CD4-positive, alpha-beta T cell treated with Interferon alpha-2 for 1 hour (primary cell): Measurements from ENCODE around the gene PPP2R5C.
"Not testable (repeated sequence)": the region's sequence is repeated elsewhere in the genome, so short reads cannot be mapped to it uniquely, and the experiment has no call there.

Experiments used
- DNase-seq, 2 donors: peaks; one replicate each; pipeline ENCODE4 v3.0.0-alpha.2; 2020 to 2022

Gene PPP2R5C

DNA sequence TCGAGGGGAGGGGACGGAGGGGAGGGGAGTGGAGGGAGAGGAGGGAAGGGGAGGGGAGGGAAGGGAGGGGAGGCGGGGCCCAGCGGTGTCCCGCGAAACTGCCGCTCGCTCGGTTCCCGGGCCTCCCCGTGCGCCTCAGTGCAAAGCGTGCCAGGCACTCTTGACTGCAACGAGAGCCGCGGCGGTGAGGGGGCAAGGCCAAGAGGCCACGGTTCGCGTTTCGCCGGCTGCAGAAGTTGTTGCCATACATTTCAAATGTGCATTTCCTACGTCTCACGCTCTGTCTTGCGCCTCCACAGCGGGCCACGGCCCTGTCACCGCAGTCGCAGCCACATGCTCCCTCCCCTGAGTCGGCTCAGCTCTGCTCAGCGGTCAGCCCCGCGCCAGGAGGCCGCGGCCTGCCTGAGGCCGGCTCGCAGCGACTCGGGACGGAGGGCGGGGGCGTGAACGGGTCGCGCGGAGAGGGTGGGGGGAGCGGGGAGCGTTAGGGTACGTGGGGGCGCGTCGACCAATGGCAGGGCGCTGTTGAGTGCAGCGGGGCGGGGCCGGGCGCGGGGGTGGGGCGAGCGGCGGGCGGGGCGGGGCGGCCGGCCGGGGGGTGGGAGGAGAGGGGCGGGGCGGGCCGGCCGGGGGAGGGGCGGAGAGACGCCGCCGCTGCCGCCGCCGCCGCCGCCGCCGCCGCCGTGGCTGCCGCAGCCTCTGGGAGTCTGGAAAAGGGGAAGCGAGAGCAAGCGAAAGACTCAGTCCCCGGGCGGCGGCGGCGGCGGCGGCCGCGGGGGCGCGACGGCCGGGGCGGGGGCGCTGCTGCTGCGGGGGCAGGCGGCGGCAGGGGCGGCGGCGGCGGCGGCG lies at the start of gene PPP2R5C:
Gene PPP2R5C, plus strand, starts transcription at position 678 of the 849 bp plus-strand sequence. CDS start 185 bp downstream, outside the sequence.
- DNase-seq = peak; percentile 89 to 90

DNA sequence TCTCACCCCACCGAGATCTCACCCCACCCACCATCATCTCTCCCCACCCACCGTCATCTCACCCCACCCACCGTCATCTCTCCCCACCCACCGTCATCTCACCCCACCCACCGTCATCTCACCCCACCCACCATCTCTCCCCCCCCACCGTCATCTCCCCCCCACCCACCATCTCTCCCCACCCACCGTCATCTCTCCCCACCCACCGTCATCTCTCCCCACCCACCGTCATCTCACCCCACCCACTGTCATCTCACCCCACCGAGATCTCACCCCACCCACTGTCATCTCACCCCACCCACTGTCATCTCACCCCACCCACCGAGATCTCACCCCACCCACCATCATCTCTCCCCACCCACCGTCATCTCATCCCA lies 49.7 kb upstream of the PPP2R5C start:
- peak in 1 of 2 donors; percentile 33 for DNase-seq

DNA sequence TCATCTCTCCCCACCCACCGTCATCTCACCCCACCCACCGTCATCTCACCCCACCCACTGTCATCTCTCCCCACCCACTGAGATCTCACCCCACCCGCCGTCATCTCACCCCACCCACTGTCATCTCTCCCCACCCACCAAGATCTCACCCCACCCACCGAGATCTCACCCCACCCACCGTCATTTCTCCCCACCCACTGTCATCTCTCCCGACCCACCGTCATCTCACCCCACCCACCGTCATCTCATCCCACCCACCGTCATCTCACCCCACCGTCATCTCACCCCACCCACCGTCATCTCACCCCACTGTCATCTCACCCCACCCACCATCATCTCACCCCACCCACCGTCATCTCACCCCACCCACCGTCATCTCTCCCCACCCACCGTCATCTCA lies 49.2 kb upstream of the PPP2R5C start:
- DNase-seq = peak in 1 of 2 donors; percentile 30

DNA sequence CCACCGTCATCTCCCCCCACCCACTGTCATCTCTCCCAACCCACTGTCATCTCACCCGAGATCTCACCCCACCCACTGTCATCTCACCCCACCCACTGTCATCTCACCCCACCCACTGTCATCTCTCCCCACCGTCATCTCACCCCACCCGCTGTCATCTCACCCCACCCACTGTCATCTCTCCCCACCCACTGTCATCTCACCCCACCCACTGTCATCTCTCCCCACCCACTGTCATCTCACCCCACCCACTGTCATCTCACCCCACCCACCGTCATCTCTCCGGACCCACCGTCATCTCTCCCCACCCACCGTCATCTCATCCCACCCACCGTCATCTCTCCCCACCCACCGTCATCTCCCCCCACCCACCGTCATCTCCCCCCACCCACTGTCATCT lies 48.4 kb upstream of the PPP2R5C start:
- peak; percentile 58 to 70 for DNase-seq

DNA sequence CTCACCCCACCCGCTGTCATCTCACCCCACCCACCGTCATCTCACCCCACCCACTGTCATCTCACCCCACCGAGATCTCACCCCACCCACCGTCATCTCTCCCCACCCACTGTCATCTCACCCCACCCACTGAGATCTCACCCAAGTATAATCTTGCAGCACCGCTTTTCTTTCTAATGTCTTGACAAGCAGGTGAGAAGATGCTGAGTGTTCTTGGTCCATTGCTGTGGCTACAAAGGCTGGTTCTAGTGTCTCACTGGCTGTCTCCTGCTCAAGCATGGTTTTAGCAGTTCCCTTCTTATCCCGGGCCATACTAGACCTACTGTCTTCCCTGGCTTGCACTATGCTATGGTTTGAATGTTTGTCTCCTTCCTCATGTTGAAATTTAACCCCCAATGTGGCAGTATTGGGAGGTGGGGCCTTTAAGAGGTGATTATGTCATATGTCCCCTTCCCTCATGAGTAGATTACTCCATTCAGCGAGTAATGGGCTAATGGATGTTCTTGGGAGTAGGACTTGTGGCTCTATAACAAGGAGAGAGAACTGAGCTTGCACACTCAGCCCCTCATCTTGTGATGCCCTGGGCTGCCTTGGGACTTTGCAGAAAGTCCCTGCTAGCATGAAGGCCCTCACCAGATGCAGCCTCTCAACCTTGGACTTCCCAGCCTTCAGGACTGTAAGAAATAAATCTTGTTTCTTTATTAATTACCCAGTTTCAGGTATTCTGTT lies 47.7 kb upstream of the PPP2R5C start:
- peak; percentile 73 to 82 for DNase-seq

DNA sequence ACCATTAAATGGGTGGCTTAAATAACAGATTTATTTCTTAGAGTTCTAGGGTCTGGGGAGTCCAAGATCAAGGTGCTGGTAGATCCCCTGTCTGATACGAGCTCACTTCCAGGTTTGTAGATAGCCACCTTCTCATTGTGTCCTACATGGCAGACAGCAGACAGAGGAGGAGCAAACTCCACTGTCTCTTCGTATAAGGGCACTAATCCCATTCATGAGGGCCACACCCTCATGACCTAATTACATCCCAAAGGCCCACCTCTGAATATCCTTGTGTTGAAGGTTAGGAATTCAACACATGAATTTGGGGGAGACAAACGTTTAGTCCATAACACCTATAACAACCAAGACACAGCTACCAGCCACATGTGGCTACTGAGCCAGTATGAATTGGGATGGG lies 47.1 kb upstream of the PPP2R5C start:
- no peak for DNase-seq

DNA sequence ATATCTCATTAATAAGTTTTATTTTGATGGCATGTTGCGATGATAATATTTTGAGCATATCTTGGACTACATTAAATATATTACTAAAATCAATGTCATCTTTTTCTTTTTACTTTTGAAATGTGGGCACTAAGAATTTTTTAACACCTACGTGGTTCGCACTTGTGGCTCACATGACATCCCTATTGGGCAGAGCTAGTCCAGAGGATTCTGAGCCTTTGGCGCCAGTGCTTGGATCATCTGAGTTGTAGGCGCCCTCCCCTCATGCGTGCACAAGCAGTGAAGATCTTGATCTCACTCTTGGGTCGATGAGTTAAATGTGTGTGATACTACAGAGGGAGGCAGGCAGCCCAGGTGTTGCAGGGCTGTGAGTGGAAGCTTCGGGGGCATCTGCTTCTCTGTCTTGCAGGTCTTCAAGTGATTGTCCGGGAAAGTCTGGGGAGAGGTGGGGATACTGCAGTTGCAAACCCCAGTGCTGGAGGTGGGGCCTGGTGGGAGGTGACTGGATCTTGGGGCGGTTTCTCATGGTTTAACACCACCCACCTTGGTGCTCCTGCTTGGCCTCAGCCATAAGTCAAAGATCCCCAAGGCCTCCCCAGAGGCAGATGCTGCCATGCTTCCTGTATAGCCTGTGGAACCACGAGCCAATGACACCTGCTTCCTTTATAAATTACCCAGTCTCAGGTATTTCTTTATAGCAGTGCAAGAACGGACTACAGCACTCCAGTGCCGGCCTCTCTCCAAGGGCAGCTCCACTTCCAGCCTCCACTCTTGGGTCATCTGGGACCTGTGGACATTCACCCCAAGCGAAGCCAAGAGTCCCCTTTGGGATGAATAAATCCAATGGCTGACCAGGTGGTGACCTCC lies 46.1 kb upstream of the PPP2R5C start:
- peak in 1 of 2 donors; percentile 35 for DNase-seq

DNA sequence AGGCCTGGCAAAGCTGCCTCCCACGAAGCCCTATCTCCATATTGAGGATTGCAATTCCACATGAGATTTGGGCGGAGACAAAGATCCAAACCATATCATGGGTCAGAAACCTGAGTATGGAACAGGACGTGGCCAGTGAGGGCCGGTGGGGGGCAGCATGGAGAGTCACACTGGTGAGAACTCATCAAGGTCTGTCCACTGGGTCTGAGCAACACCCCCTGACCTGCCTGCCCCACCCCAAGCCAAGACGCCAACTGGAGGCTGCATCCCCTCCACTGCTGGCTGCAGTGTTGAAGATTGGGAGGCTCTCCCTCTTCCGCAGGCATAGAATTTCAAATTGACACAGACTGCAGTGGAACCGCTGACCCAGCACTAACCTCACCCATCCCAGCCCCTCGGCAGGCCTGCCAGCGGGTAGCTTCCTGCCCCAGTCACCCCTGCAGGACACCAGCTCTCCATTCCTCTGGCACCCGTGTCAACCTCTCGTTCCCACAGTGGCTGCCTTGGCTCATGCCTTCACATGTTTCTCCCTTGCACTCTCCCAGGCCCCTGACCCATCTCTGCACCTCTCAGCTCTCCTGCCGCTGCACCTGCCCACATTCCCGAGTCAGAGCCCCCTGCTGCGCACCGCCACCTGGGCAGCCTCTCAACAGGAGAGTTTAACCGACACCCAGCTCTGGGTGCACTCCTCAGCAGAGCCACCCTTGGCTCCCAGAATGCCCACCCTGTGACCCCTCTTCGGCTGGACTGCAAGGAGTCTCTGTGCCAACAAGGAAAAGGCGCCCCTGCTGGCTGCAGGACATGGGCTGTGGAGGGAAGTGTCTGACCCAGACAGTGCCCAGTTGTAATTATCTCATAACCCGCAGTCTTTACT lies 45.2 kb upstream of the PPP2R5C start:
- no peak for DNase-seq

DNA sequence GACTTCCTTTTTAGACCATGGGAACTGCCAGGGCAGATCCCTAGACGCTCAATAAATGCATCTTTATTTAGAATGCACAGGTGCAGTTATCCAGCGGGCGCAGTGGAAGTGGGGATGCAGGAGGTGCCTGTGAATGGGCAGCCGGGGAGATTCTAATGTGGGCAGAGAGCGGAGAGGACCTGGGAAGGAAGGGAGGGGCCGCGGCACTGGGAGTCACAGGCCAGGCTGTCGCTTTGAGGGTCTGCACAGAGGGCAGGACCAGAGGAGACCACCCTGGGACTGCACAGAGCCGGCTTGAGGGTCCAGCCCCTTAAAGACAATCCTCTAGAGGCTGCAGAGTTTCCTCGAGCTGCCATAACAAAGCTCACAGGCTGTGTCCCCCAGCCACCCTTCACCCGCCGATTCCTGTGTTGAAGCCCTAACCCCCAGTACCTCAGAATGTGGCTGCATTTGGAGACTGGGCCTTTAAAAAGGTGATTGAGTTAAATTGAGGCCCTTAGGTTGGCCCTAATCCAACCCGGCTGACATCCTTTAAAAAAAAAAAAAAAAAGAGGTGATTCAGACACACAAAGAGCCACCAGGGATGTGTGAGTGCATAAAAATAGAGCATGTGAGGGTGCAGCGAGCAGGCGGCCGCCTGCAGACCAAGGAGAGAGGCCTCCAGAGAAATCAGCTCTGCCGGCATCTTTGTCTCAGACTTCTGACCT lies 44.4 kb upstream of the PPP2R5C start:
- DNase-seq = no peak

DNA sequence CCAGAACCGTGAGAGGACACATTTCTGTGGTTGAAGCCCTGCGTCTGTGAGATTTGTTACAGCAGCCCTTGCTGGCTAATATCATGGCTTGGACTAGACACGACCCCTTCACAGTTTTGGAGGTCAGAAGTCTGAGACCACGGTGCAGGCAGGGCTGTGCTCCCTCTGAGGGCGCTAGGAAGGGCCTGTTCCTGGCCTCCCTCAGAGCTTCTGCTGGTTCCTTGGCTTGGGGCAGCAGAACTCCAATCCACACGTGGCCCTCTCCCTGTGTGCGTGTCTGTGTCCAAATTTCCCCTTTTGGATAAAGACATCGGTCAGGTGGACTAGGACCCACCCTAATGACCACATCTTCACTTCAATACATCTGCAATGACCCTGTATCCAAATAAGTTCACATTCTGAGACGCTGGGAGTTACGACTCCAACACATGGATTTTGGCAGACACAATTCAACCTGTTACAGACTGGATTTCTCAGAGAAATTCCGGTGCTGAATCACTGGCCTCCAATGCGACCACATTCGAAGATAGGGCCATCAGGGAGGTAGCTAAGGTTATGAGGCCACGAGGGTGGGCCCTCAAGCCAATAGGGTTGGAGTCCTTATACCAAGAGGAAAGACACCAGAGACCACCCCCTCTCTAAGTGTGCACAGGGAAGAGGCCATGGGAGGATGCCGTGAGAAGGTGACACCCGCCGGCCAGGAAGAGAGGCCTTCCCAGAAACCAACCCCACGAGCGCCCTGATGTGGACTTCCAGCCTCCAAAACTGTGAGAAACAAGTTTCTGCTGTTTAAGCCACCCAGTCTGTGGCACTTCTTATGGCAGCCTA lies 43.6 kb upstream of the PPP2R5C start:
- no peak for DNase-seq

DNA sequence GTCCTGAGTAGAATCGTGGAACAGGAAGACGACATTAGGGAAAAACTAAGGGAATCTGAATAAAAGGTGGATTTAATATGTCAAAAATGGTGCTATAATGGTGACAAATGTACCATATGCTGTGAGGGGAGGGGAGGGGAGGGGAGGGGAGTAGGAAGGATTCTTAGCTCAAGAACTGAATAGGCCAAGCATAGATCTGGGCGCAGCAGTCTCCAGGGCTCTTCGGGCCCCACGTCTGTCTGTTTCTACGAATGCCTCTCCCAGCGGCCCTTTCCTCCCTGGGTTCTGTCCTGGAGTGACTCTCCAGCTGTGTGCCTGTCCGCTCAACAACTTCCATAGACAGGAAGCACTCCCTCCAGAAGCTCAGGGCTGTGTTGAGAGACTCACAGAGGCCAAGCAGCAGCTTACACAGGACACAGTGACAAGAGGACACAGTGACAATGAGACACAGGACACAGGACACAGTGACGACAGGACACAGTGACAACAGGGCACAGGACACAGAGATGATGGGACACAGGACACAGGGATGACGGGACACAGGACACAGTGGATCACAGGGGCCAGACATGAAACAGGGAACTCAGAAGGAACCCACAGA lies 42.4 kb upstream of the PPP2R5C start:
- no peak for DNase-seq

DNA sequence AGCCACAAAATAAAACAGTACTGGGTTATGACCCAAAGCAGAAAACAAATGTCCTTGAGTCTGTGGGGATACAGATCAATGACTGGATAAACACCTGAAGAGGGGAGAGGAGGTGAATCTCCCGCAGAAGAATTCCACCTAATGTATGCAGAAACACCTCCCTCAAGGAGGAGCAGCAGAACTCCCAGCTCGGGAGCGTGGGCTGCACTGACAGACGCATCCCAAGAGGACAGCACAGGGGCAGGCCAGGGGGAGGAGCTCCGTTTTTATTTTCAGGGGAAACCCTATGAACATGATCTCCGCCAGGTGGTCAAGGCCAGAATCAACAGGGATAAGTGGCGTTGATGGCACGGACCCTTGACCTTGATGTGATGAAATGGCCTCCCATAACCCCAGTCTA lies 41.8 kb upstream of the PPP2R5C start:
- DNase-seq = no peak

DNA sequence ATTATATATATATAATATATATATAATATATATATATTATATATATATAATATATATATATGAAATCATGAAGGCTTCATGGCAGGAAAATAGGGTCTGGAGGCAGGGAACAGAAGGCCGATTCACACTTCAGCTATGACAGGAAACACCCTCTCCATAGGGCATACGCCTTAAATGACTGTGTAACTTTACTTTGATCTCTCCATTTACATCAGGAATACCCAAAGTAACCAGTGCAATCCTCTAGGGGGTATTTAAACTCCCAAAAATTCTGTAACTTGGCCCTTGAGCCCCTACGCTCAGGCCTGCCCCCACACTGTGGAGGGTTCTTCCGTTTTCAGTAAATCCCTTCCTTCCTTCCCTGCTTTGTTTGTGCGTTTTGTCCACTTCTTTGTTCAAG lies 40.4 kb upstream of the PPP2R5C start:
- DNase-seq = no peak

DNA sequence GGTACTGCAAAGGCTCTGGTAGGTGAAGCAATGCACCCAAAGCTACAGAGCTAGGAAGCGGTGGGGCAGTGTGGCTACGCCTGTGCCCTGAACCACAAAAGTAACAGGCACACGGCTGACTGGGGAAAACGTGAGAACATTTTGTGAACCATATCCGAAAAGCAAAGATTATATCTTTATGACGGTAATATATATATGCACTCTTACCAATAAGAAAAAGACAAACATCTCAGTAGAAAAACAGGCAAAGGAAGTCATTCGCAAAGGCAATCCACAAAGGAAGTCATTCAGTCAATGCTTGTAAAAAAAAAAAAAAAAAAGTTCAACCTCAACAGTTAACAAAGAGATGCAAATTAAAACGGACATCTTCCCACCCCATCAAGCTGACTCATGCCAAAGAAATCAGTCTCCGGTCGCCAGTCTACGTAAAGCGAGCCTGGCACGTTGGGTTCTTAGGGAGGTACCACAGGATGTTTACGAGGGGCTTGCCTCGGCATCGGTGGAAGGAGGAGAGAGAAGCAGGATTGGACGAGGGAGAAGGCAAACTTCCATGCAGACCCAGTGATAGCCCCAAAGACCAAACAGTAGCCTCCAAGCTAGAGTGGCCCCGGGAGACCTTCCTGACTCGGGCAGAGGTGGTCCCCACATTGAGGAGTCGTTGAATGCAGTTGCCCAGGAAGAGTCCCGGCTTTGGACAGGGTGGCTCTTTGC lies 39.4 kb upstream of the PPP2R5C start:
- DNase-seq = peak; percentile 78 to 88

DNA sequence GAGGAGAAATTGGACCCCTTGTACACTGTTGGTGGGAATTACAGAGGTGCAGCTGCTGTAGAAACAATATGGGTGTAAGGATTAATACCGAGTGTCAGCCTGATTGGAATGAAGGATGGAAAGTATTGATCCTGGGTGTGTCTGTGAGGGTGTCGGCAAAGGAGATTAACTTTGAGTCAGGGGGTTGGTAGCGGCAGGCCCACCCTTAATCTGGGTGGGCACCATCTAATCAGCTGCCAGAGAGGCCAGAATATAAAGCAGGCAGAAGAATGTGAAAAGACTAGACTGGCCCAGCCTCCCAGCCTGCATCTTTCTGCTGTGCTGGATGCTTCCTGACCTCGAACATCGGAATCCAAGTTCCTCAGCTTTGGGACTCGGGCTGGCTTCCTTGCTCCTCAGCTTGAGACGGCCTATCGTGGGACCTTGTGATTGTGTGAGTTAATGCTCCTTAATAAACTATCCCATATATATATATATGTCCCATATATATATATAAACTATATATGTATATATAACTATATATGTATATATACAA lies 38.4 kb upstream of the PPP2R5C start:
- DNase-seq = no peak

DNA sequence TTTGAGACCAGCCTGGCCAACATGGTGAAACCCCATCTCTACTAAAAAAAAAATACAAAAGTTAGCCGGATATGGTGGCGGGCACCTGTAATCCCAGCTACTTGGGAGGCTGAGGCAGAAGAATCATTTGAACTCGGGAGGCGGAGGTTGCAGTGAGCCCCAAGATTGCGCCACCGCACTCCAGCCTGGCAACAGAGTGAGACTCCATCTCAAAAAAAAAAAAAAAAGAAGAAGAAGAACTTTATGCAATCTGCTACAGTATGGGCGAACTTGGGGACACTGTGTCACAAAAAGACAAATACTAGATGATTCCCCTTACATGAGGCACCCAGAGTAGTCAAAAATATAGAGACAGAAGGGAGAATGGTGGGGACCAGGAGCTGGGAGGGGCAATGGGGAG lies 35.9 kb upstream of the PPP2R5C start:
- DNase-seq = not testable (repeated sequence)

DNA sequence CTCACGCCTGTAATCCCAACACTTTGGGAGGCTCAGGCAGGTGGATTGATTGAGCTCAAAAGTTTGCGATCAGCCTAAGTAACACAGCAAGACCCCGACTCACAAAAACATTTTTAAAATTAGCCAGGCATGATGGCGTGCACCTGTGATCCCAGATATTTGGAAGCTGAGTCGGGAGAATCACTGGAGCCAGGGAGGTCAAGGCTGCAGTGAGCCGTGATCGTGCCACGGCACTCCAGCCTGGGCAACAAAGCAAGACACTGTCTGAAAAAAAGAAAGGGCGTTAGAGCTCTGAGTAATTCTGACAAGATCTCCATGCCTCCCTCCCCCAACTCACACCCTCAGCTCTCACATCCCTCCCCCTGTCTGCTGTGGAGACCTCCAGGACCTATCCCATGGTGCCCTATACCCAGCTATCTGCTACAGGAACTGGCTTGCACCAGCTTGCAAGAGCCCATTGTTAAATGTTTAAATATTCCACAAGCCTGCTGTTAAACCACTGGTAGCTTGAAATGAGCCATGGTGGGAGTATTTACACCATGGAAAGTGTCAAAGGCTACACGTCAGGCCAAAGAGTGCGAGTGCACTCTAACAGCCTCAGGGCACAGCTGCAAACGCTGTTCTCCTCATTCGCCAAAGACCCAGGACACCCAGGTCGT lies 35.1 kb upstream of the PPP2R5C start:
- peak in 1 of 2 donors; percentile 34 for DNase-seq

DNA sequence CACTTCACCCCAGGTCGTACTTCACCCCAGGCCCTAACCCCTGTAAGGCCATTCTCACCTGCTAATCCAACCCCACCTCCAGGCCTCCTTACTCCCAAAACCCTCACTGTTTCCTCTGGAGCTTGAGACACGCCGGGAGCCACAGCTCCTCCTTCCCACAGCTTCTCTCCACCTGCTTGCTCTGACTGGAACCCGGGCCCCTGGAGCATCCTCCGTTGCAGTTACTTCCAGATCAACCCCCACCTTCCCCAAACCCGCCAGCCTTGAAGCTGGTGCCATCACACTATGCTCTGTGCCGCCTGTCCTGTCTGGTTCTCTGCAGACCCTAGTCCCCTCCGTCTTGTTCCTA lies 34.6 kb upstream of the PPP2R5C start:
- DNase-seq = no peak
